Effector memory CD4-positive, alpha-beta T cell (primary cell): Measurements from ENCODE around the gene CBX2.

ENCODE experiments used
- DNase-seq, 3 donors: peaks; one replicate each; pipeline ENCODE4 v3.0.0-alpha.2; 2020
- H3K27ac ChIP-seq: 2 replicates; pipeline ENCODE4 v1.7.0; 2013; ENCODE audit warnings: mild to moderate bottlenecking, low read length, moderate library complexity; ENCODE audit not compliant: insufficient read depth, poor library complexity, severe bottlenecking
- H3K27me3 ChIP-seq: replicated peaks from 2 replicates; pipeline ENCODE4 v1.7.0; 2013; ENCODE audit warnings: mild to moderate bottlenecking, low read length; ENCODE audit not compliant: insufficient read depth, control insufficient read depth, poor library complexity, severe bottlenecking
- H3K36me3 ChIP-seq: 2 replicates; pipeline ENCODE4 v1.7.0; 2013; ENCODE audit warnings: mild to moderate bottlenecking, low read length, moderate library complexity; ENCODE audit not compliant: control insufficient read depth, insufficient read depth
- H3K4me1 ChIP-seq: 2 replicates; pipeline ENCODE4 v1.7.0; 2013; ENCODE audit warnings: low read length, mild to moderate bottlenecking; ENCODE audit not compliant: control insufficient read depth, insufficient read depth, poor library complexity, severe bottlenecking
- H3K4me3 ChIP-seq: 2 replicates; pipeline ENCODE4 v1.7.0; 2013; ENCODE audit warnings: low read length, low read depth, mild to moderate bottlenecking; ENCODE audit not compliant: insufficient read depth, poor library complexity, severe bottlenecking
- H3K9me3 ChIP-seq: 2 replicates; pipeline ENCODE4 v1.7.0; 2013; ENCODE audit warnings: mild to moderate bottlenecking, low read length, moderate library complexity; ENCODE audit not compliant: control insufficient read depth

The CBX2 gene

DNA sequence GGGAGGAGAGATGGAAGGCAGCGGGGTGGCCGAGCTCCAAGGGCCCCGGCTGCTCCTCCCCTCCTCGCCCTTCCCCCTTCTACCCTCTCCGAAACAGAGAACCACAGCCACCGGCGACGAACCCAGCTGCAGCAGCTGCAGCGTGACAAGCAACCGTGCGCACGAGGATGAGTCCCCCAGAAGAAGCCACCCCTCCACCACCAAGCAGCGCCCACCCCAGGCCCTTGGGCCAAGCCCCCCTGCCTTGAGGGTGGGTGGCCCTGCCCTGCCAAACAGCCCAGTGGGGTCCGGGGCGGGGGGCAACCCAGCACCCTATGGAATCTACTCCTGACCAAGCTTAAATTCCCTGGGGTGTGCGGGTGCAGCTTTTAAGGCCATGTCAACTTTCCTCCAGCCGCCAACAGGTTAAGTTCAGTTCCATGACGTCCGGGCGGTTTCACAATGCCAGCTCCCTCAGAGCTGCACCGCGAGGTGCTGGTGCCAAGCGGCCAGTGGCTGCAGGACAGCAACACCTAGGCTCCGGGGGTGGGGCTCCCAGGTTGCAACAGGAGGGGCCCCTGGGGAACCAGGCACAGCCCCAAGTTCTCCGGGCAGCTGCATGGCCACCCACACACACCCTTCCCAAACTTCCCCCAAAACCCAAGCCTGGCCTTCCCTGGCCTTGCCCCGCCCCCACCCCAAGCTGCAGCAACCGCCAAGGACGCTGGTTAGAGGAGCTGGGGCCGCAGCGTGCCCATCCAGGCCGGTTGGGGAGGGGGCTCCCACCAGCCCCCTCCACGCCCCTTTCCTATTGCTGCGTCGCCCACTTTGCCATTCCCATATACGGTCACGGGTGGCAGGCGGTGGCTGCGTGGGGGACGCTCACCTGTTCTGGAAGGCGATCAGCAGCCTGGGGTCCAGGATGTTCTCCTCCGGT lies 59.3 kb downstream of the CBX2 start:
- DNase-seq, result no peak
- Histone ChIP-seq H3K4me1 (peaks cover 61% of the 10 kb centered on the region), H3K27ac (peak overlapping the region; percentile 61), H3K4me3 (peak overlapping the region; percentile 75), H3K9me3 (no peaks in the 10 kb centered on the region), H3K27me3 (peaks cover 27% of the 10 kb centered on the region), H3K36me3 (peaks cover 23% of the 10 kb centered on the region)
